Measurements from ENCODE around the gene DPP7.

DNA sequence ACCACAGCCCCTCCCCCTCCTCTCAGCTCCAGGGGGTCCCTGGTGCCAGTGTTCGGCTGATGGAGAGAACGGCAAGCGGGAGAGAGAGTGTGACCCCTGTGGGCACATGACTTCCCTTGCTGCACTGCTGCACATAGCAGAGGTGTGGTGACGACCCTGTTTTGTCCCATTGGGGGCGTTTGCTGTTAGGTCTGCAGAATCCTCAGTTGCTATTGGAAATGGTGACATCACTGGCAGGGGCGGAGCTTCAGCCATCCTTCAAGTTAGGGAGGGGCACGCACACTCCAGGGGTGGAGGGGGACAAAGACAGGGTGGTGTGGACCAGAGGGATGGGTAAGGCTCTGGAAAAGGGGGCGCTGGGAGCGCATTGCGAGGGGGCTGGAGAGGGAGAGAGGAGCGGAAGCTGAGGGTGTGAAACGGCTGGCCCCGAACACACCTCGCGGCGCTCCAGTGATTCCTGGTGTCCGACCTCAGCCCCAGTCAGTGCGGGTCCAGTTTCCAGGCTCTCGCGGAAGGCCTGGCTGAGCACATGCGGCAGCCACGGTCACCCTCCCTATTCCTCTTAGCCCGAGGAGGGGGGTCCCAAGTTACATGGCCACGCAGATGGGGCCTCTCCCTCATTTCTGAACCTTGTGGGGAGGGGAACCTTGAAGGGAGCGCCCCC lies 23.7 kb upstream of the DPP7 start:
- TF ChIP-seq GATA2 (IDR thresholded peaks at IDR 0.05; ENCODE audit: low read depth, low read length), result no peak
- no peak for TF ChIP-seq GATA3 (IDR thresholded peaks at IDR 0.05; ENCODE audit: low read depth, low read length)
